ENCODE measurements around the gene ZNF532. TPM values are rescaled to one million over a fixed set of nuclear protein-coding genes. Genes with fewer than 3 reads are reported as not detected.

Gene ZNF532
- total and polyA plus RNA-seq, 9 of the 15 experiments (the other 6 are each of a cell fraction or from before 2014, with no cell fraction given) = 0.42 TPM; not detected in 8

GRCh38 chr18:59026364-59026763, 161.7 kb downstream of the ZNF532 start:
- Histone ChIP-seq H3K9me3 (replicated peaks; ENCODE audit: control insufficient read depth, insufficient read depth, low read depth, low read length) (no peaks in the 10 kb centered on the region), H3K36me3 (ENCODE audit: control insufficient read depth, insufficient read depth, low read length) (no peaks in the 10 kb centered on the region), H4K20me1 (replicated peaks; ENCODE audit: control insufficient read depth, insufficient read depth, low read length) (no peaks in the 10 kb centered on the region), H3K4me2 (ENCODE audit: insufficient read depth, low read length) (no peak overlapping the region), H3K4me3 (no peak overlapping the region), H3K79me2 (ENCODE audit: control insufficient read depth, insufficient read depth, low read length) (no peaks in the 10 kb centered on the region), H3K4me1 (replicated peaks in 1 of 2; ENCODE audit: control insufficient read depth in 2 of 2, insufficient read depth in 2 of 2, low read length in 2 of 2) (no peaks in the 10 kb centered on the region), H2AFZ (ENCODE audit: low read depth, low read length) (no peak overlapping the region), H3K9me1 (ENCODE audit: control insufficient read depth, insufficient read depth, low read length) (no peaks in the 10 kb centered on the region), H3K27ac (ENCODE audit: extremely low read depth, low read depth, low read length) (no peak overlapping the region), H3K27me3 (ENCODE audit: control insufficient read depth in 2 of 2, insufficient read depth in 2 of 2, low read length in 2 of 2) (peaks cover 0 to 9% of the 10 kb centered on the region in 2 experiments; a peak in 2 of 5 replicates), H3K9ac (ENCODE audit: insufficient read depth in 1 of 2, low read depth in 2 of 2, low read length in 2 of 2) (no peak overlapping the region)
- no peak for FAIRE-seq
- in situ Hi-C loops (cut with MboI) (no loop called here), intact Hi-C loops (cut with micrococcal nuclease) (no loop called here)
- ChIA-PET CTCF (ENCODE audit: low intra/inter-chr PET ratio) (no interaction called here), POLR2A (no interaction called here)
- BruUV-seq (replicated peaks) = no TSS peak
- 2% methylated on average over 5 of the region's 6 CpGs for WGBS (ENCODE audit: insufficient coverage, low coverage, missing lambda C conversion rate)
- TF ChIP-seq ARID2 (IDR thresholded peaks at IDR 0.05) = no peak
- no peak for ATAC-seq
- no peak for DNase-seq (ENCODE audit: extremely low read depth in 1 of 4, low spot score in 3 of 4)

- no peaks in the 10 kb centered on the region for H3K4me1 ChIP-seq (replicated peaks in 1 of 2; ENCODE audit: control insufficient read depth in 2 of 2, insufficient read depth in 2 of 2, low read length in 2 of 2)
- H3K79me2 ChIP-seq (ENCODE audit: control insufficient read depth, insufficient read depth, low read length) = no peaks in the 10 kb centered on the region
- H3K4me3 ChIP-seq = no peak overlapping the region
- in situ Hi-C loops (cut with MboI) = no loop called here
- CTCF ChIA-PET (ENCODE audit: low intra/inter-chr PET ratio) = no interaction called here
- peaks cover 0 to 12% of the 10 kb centered on the region in 2 experiments; a peak in 2 of 5 replicates for H3K27me3 ChIP-seq (ENCODE audit: control insufficient read depth in 2 of 2, insufficient read depth in 2 of 2, low read length in 2 of 2)
- H3K9me1 ChIP-seq (ENCODE audit: control insufficient read depth, insufficient read depth, low read length) = no peaks in the 10 kb centered on the region
- no peak overlapping the region for H3K9ac ChIP-seq (ENCODE audit: insufficient read depth in 1 of 2, low read depth in 2 of 2, low read length in 2 of 2)
- 1% methylated on average over 10 of the region's 12 CpGs for WGBS (ENCODE audit: insufficient coverage, low coverage, missing lambda C conversion rate)
- ATAC-seq = no peak
- H3K4me2 ChIP-seq (ENCODE audit: insufficient read depth, low read length) = no peak overlapping the region
- H2AFZ ChIP-seq (ENCODE audit: low read depth, low read length) = no peak overlapping the region
- H3K27ac ChIP-seq (ENCODE audit: extremely low read depth, low read depth, low read length) = no peak overlapping the region
- no TSS peak for BruUV-seq (replicated peaks)
- POLR2A ChIA-PET = no interaction called here
- H3K9me3 ChIP-seq (replicated peaks; ENCODE audit: control insufficient read depth, insufficient read depth, low read depth, low read length) = no peaks in the 10 kb centered on the region
- H4K20me1 ChIP-seq (replicated peaks; ENCODE audit: control insufficient read depth, insufficient read depth, low read length) = no peaks in the 10 kb centered on the region
- no peak for FAIRE-seq
- intact Hi-C loops (cut with micrococcal nuclease) = no loop called here
- DNase-seq (ENCODE audit: extremely low read depth in 1 of 4, low spot score in 3 of 4) = no peak
- no peaks in the 10 kb centered on the region for H3K36me3 ChIP-seq (ENCODE audit: control insufficient read depth, insufficient read depth, low read length)
- TF ChIP-seq ZFX (CRISPR knock-in tag; IDR thresholded peaks at IDR 0.05) (no peak), HOXB6 (CRISPR knock-in tag; IDR thresholded peaks at IDR 0.05; ENCODE audit: borderline replicate concordance) (no peak), XRCC5 (IDR thresholded peaks at IDR 0.05; ENCODE audit: low read depth, low read length) (no peak), U2AF2 (optimal IDR thresholded peaks at IDR 0.05; ENCODE audit: low read depth, low read length) (no peak), ZFP30 (CRISPR knock-in tag; IDR thresholded peaks at IDR 0.05; ENCODE audit: borderline replicate concordance) (no peak), STAT6 (CRISPR knock-in tag; IDR thresholded peaks at IDR 0.05) (no peak)
Measured at GRCh38 chr18:59026831-59027410, 162.2 kb downstream of the ZNF532 start.
